Progenitor cell of endocrine pancreas (in vitro differentiated cells): Measurements from ENCODE around the gene DNMT3A. TPM values are rescaled to one million over a fixed set of nuclear protein-coding genes. Genes with fewer than 3 reads are reported as not detected.

Experiments
- DNase-seq: peaks from one replicate; pipeline ENCODE4 v3.0.0; 2021; ENCODE audit warnings: low spot score; ENCODE audit not compliant: unreplicated experiment
- H3K27ac Mint-ChIP-seq: 2 replicates; pipeline ENCODE4 v1.8.0; 2021; ENCODE audit warnings: mild to moderate bottlenecking, moderate library complexity, mixed read lengths
- H3K27me3 Mint-ChIP-seq: 2 replicates; pipeline ENCODE4 v1.8.0; 2021; ENCODE audit warnings: mixed read lengths
- H3K36me3 Mint-ChIP-seq: 2 replicates; pipeline ENCODE4 v1.8.0; 2022; ENCODE audit warnings: mixed read lengths; ENCODE audit not compliant: insufficient read depth
- H3K4me1 Mint-ChIP-seq: 2 replicates; pipeline ENCODE4 v1.8.0; 2021; ENCODE audit warnings: low read depth, mixed read lengths
- H3K4me3 Mint-ChIP-seq: 2 replicates; pipeline ENCODE4 v1.8.0; 2021; ENCODE audit warnings: low read depth, mild to moderate bottlenecking, moderate library complexity, mixed read lengths
- H3K9me3 Mint-ChIP-seq: 2 replicates; pipeline ENCODE4 v1.8.0; 2021; ENCODE audit warnings: low read depth, mixed read lengths
- CTCF ChIP-seq: fragments of 200-600 bp; sonication (generic); IDR thresholded peaks from one replicate; pipeline ENCODE4 v1.5.0; 2021; ENCODE audit warnings: antibody characterized with exemption, mild to moderate bottlenecking; ENCODE audit not compliant: unreplicated experiment
- total RNA-seq: library from RNA; stranded (reverse); gene quantifications from 2 replicates; pipeline ENCODE4 v1.2.1, GENCODE V29; 2021

The DNMT3A gene
- total RNA-seq, 1 donor from 2014 or later = 168 TPM

- Mint-ChIP-seq H3K27me3 (no peaks in the 10 kb centered on the region), H3K9me3 (no peaks in the 10 kb centered on the region), H3K27ac (no peak overlapping the region), H3K36me3 (peaks cover 17% of the 10 kb centered on the region), H3K4me3 (no peak overlapping the region), H3K4me1 (peaks cover 6% of the 10 kb centered on the region)
- no peak for TF ChIP-seq CTCF
- DNase-seq = no peak
These were observed 44.2 kb upstream of the DNMT3A start for GRCh38 chr2:25385910-25386309.

DNA sequence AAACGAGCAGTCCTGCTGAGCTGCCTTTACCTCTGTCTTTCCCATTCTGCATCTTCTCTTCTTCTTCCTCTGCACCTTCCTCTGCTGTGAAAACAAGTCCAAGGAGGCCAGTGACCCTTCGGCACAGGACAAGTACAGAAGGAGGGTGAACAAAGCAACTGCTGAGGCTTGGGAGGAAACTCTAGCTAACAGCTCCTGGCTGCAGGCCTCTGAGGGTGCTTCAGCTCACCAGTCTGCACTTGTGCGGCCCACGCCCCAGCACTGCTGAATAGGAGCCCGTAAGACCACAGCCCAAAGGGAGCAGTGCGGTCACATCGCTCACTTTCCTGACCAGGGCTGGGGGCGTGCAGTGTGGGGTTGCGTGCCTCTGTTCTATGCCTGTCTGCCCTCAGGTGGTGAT is 42.1 kb upstream of the DNMT3A start:
- H3K4me3 Mint-ChIP-seq = no peak overlapping the region
- H3K27ac Mint-ChIP-seq = no peak overlapping the region
- DNase-seq = no peak
- peaks cover 6% of the 10 kb centered on the region for H3K4me1 Mint-ChIP-seq
- TF ChIP-seq CTCF = no peak
- H3K9me3 Mint-ChIP-seq = no peaks in the 10 kb centered on the region
- peaks cover 16% of the 10 kb centered on the region for H3K36me3 Mint-ChIP-seq
- no peaks in the 10 kb centered on the region for H3K27me3 Mint-ChIP-seq

DNA sequence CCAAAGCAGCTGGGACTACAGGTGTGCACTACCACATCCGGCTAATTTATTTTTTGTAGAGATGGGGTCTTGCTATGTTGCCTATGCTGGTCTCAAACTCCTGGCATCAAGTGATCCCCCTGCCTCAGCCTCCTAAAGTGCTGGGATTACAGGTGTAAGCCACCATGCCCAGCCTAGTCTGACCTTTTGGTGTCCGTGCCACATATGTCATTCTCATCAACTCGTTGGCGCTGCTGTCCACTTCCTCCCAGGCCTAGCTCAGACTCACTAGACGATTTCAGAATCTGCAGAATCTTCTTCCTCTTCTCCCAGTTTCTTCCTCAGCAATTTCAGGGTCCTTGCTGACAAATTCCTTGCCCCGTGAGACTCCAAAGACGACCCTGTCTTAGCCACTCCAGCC is 39.8 kb upstream of the DNMT3A start:
- Mint-ChIP-seq H3K9me3 (no peaks in the 10 kb centered on the region), H3K27ac (no peak overlapping the region), H3K4me3 (no peak overlapping the region), H3K36me3 (peaks cover 9% of the 10 kb centered on the region), H3K27me3 (peaks cover 3% of the 10 kb centered on the region), H3K4me1 (peaks cover 9% of the 10 kb centered on the region)
- TF ChIP-seq CTCF = no peak
- DNase-seq = no peak

GRCh38 chr2:25380586-25381375 is 39.1 kb upstream of the DNMT3A start:
- H3K4me1 Mint-ChIP-seq = peaks cover 7% of the 10 kb centered on the region
- no peak for TF ChIP-seq CTCF
- H3K27me3 Mint-ChIP-seq = peaks cover 3% of the 10 kb centered on the region
- H3K27ac Mint-ChIP-seq = no peak overlapping the region
- no peaks in the 10 kb centered on the region for H3K9me3 Mint-ChIP-seq
- peaks cover 8% of the 10 kb centered on the region for H3K36me3 Mint-ChIP-seq
- no peak for DNase-seq
- H3K4me3 Mint-ChIP-seq = no peak overlapping the region

- Mint-ChIP-seq H3K27me3 (peaks cover 5% of the 10 kb centered on the region), H3K4me1 (peaks cover 7% of the 10 kb centered on the region), H3K9me3 (no peaks in the 10 kb centered on the region), H3K36me3 (peaks cover 8% of the 10 kb centered on the region), H3K4me3 (no peak overlapping the region), H3K27ac (peak overlapping the region; percentile 56)
- DNase-seq = no peak
- TF ChIP-seq CTCF = no peak
These were observed 38.3 kb upstream of the DNMT3A start for GRCh38 chr2:25380023-25380422.
